CD4-positive, alpha-beta memory T cell (primary cell): ENCODE results near the gene CHST11. TPM values are rescaled to one million over a fixed set of nuclear protein-coding genes. Genes with fewer than 3 reads are reported as not detected.
"Not testable (repeated sequence)": the region's sequence is repeated elsewhere in the genome, so short reads cannot be mapped to it uniquely, and the experiment has no call there.

Source experiments
- CTCF ChIA-PET: fragments of 350-600 bp; sonication (Branson Sonifier 250); formaldehyde crosslinking; loops from one replicate; lab custom pipeline; 2021; ENCODE audit warnings: inconsistent platforms; ENCODE audit not compliant: partially characterized antibody; lab: Charles Lee
- POLR2A ChIA-PET: fragments of 350-600 bp; sonication (Branson Sonifier 250); formaldehyde crosslinking; loops from one replicate; lab custom pipeline; 2021; ENCODE audit not compliant: partially characterized antibody; lab: Charles Lee
- DNase-seq, 5 donors: peaks; one replicate each; pipeline versions ENCODE4 v3.0.0 to v3.0.0-alpha.2; 2020 to 2022; ENCODE audit warnings: mixed read lengths in 1 of 5
- H3K27ac ChIP-seq: one replicate; pipeline ENCODE4 v1.7.0; 2013; ENCODE audit warnings: low read depth, low read length
- H3K27me3 ChIP-seq: 2 replicates; pipeline ENCODE4 v1.7.0; 2013; ENCODE audit warnings: mild to moderate bottlenecking, low read length, moderate library complexity; ENCODE audit not compliant: insufficient read depth
- H3K36me3 ChIP-seq: 2 replicates; pipeline ENCODE4 v1.7.0; 2013; ENCODE audit warnings: mild to moderate bottlenecking, low read length, moderate library complexity; ENCODE audit not compliant: insufficient read depth
- H3K4me1 ChIP-seq: 2 replicates; pipeline ENCODE4 v1.7.0; 2013; ENCODE audit warnings: mild to moderate bottlenecking, low read length, moderate library complexity; ENCODE audit not compliant: insufficient read depth
- H3K4me3 ChIP-seq, 2 donors: one replicate each; pipeline ENCODE4 v1.7.0; 2013; ENCODE audit warnings: low read length in 2 of 2, mild to moderate bottlenecking in 1 of 2
- H3K9me3 ChIP-seq, 2 donors: one replicate each; pipeline ENCODE4 v1.7.0; 2013; ENCODE audit warnings: low read length in 2 of 2, control low read depth in 1 of 2; ENCODE audit not compliant: control insufficient read depth in 1 of 2
- H3K27ac Mint-ChIP-seq, 7 donors: one replicate each; pipeline ENCODE4 v1.8.0; 2020 to 2021; ENCODE audit warnings: mixed read lengths in 7 of 7, mild to moderate bottlenecking in 6 of 7, inconsistent platforms in 3 of 7, moderate library complexity in 3 of 7
- H3K27me3 Mint-ChIP-seq, 2 donors: one replicate each; pipeline ENCODE4 v1.8.0; 2020 to 2021; ENCODE audit warnings: mixed read lengths in 2 of 2
- H3K36me3 Mint-ChIP-seq, 2 donors: one replicate each; pipeline ENCODE4 v1.8.0; 2020 to 2021; ENCODE audit warnings: mixed read lengths in 2 of 2, inconsistent platforms in 1 of 2, mild to moderate bottlenecking in 1 of 2
- H3K4me1 Mint-ChIP-seq, 4 donors: one replicate each; pipeline ENCODE4 v1.8.0; 2020 to 2021; ENCODE audit warnings: mixed read lengths in 4 of 4, mild to moderate bottlenecking in 1 of 4
- H3K4me3 Mint-ChIP-seq, 8 donors: one replicate each; pipeline ENCODE4 v1.8.0; 2020 to 2021; ENCODE audit warnings: mixed read lengths in 8 of 8, mild to moderate bottlenecking in 7 of 8, moderate library complexity in 6 of 8, inconsistent platforms in 3 of 8
- H3K9me3 Mint-ChIP-seq, 8 donors: one replicate each; pipeline ENCODE4 v1.8.0; 2020 to 2021; ENCODE audit warnings: mixed read lengths in 8 of 8, mild to moderate bottlenecking in 5 of 8, inconsistent platforms in 3 of 8, moderate library complexity in 1 of 8
- intact Hi-C: fragments of 100-400 bp; cut with micrococcal nuclease; formaldehyde crosslinking; loops from one replicate; pipeline ENCODE4 v1.15.1; 2023
- polyA plus RNA-seq, 2 donors: library from polyadenylated mRNA; unstranded; fragments of 300-500 nt; fragmentation: Illumina TruSeq; gene quantifications; one replicate each; pipeline ENCODE4 v1.2.3, GENCODE V29; 2021
- total RNA-seq, 2 experiments: library from RNA; stranded (reverse); gene quantifications; one replicate each; pipeline ENCODE4 v1.2.3, GENCODE V29; 2021

The CHST11 gene
- total and polyA plus RNA-seq, 4 experiments from 2014 or later = 55.1 to 64.6 (median 59.8) TPM

DNA sequence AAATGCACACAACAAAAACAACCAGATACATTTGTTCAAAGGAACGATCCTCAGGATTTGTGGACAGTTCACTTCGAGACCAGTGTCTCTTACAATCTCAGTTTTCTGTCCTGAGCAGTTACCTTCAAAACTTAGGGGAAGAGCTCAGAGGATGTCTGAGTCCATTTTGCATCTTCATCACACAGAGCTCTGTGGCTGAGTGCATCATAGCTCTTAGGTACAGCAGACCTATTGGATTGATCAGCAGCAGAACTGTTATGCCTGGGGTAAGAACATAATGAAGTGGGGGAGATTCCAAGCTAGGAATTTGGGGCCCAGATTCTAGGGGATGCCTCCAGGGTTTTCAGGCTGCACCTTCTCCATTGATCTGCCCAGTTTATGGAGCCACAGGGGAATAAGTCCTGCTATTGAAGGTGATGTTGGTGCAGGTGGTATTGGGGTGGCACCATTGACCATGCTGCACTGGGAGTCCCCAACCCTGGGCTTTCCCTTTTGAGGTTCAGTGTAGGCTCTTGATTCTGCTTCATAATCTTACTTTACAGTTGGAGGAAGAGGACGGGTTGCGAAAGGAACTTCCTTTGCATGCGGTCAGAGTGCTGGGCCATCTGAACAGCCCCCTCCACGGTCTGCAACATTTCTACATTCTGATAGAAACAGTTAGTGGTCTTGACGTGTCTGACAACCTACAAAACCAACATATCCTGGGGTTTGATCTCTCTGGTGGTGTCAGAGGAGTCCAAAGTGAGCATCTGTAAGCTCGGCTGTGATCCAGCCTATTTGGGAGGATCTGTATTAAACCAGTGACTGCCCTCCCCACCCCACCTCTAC, 112.8 kb downstream of the CHST11 start:
- H3K4me1 ChIP-seq = peaks cover 49% of the 10 kb centered on the region
- no peaks in the 10 kb centered on the region for H3K27me3 ChIP-seq
- Mint-ChIP-seq H3K27me3 (no peaks in the 10 kb centered on the region), H3K36me3 (peaks cover 23 to 34% of the 10 kb centered on the region in 2 donors), H3K4me1 (peaks cover 50 to 78% (median 62%) of the 10 kb centered on the region in 4 donors), H3K9me3 (peaks cover 0 to 7% (median 2%) of the 10 kb centered on the region in 8 donors), H3K4me3 (peak overlapping the region in 7 of 8 donors; percentile 52 to 81 (median 72)), H3K27ac (peak overlapping the region; percentile 77 to 94 (median 84))
- CTCF ChIA-PET = interaction anchor here (1.2 to 2.8 kb wide), 5 partner anchors 10 to 188 kb away, joined by 3 to 17 read pairs (median 6); partner anchors contain the start of gene CHST11
- H3K27ac ChIP-seq = peak overlapping the region; percentile 52
- H3K36me3 ChIP-seq = no peaks in the 10 kb centered on the region
- POLR2A ChIA-PET = interaction anchor here (0.9 to 4.5 kb wide), 12 partner anchors 9 to 179 kb away, joined by 3 to 58 read pairs (median 4); partner anchors contain the start of gene CHST11
- no peaks in the 10 kb centered on the region for H3K9me3 ChIP-seq
- H3K4me3 ChIP-seq = peak overlapping the region in 1 of 2 donors; percentile 1
- intact Hi-C loops = loop anchor here (2.0 to 5.0 kb wide), 2 partner anchors 33 to 111 kb away; no protein-coding TSS in a partner anchor
- DNase-seq = peak; percentile 54 to 86 (median 60)

DNA sequence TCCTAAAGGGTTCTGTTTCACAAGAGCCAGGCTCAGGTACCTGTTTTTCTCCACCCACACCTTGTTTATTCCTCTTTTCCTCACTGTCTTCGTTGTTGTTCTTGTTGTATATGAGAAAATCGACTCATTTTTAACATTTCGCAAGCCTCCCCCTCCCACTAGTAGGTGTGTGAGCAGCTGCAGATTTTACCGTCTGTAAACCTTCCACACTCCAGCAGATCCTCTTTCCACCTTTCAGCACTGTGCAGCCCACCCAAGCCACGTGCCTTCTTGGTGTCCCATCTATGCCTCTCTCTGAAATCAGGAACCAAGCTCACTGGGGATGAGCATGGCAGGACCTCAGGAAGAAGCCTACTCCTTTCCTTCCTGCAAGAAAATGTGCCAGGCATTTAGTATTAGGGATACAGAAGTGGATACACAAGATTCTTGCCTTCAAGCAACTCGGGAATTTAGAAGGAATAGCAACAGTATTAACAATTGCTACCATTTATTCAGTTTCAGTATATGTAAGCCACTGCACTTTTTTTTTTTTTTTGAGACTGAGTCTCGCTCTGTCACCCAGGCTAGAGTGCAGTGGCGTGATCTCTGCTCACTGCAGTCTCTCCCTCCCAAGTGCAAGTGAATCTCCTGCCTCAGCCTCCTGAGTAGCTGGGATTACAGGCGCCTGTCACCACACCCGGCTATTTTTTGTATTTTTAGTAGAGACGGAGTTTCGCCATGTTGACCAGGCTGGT, 113.6 kb downstream of the CHST11 start:
- ChIA-PET POLR2A (interaction anchor here (0.9 to 4.5 kb wide), 5 partner anchors 15 to 133 kb away, joined by 3 to 58 read pairs (median 5); partner anchors contain the start of gene CHST11), CTCF (interaction anchor here (2.2 to 2.8 kb wide), 2 partner anchors 10 to 113 kb away, joined by 10 to 17 read pairs; partner anchors contain the start of gene CHST11)
- no peak for DNase-seq
- H3K4me3 Mint-ChIP-seq = peak overlapping the region in 7 of 8 donors; percentile 52 to 81 (median 72)
- peaks cover 51 to 80% (median 62%) of the 10 kb centered on the region in 4 donors for H3K4me1 Mint-ChIP-seq
- Histone ChIP-seq H3K4me1 (peaks cover 54% of the 10 kb centered on the region), H3K9me3 (no peaks in the 10 kb centered on the region), H3K27me3 (no peaks in the 10 kb centered on the region), H3K36me3 (no peaks in the 10 kb centered on the region), H3K27ac (peak overlapping the region; percentile 52), H3K4me3 (peak overlapping the region in 1 of 2 donors; percentile 1)
- peaks cover 21 to 30% of the 10 kb centered on the region in 2 donors for H3K36me3 Mint-ChIP-seq
- H3K27ac Mint-ChIP-seq = peak overlapping the region; percentile 77 to 94 (median 84)
- intact Hi-C loops = no loop called here
- no peaks in the 10 kb centered on the region for H3K27me3 Mint-ChIP-seq
- peaks cover 0 to 4% (median 0%) of the 10 kb centered on the region in 8 donors for H3K9me3 Mint-ChIP-seq

DNA sequence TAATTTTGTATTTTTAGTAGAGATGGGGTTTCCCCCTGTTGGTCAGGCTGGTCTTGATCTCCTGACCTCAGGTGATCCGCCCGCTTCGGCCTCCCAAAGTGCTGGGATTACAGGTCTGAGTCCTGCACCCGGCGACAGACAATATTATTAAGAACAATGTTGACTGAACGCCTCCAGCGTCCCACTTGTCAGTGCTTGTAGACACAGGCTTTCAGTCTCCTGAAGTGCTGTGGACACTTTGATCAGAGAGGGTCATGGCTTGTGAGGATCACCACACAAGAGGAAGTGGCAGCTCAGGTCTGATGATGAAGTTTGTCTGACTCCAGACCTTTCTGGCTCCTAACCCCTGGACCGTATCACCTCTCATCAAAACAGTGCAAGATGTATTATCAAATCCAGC, 114.6 kb downstream of the CHST11 start:
- peaks cover 0 to 2% (median 0%) of the 10 kb centered on the region in 8 donors for H3K9me3 Mint-ChIP-seq
- Histone ChIP-seq H3K36me3 (no peaks in the 10 kb centered on the region), H3K27me3 (no peaks in the 10 kb centered on the region), H3K27ac (no peak overlapping the region), H3K4me3 (no peak overlapping the region), H3K9me3 (no peaks in the 10 kb centered on the region), H3K4me1 (peaks cover 56% of the 10 kb centered on the region)
- ChIA-PET POLR2A (interaction anchor here (0.6 to 4.5 kb wide), 2 partner anchors 20 to 113 kb away, joined by 5 to 58 read pairs; partner anchors contain the start of gene CHST11), CTCF (interaction anchor here (1.3 kb wide), 1 partner anchor 9 kb away, joined by 3 read pairs; no protein-coding TSS in a partner anchor)
- intact Hi-C loops = no loop called here
- no peaks in the 10 kb centered on the region for H3K27me3 Mint-ChIP-seq
- H3K36me3 Mint-ChIP-seq = peaks cover 18 to 20% of the 10 kb centered on the region in 2 donors
- no peak for DNase-seq
- no peak overlapping the region for H3K27ac Mint-ChIP-seq
- peaks cover 50 to 80% (median 61%) of the 10 kb centered on the region in 4 donors for H3K4me1 Mint-ChIP-seq
- no peak overlapping the region for H3K4me3 Mint-ChIP-seq

DNA sequence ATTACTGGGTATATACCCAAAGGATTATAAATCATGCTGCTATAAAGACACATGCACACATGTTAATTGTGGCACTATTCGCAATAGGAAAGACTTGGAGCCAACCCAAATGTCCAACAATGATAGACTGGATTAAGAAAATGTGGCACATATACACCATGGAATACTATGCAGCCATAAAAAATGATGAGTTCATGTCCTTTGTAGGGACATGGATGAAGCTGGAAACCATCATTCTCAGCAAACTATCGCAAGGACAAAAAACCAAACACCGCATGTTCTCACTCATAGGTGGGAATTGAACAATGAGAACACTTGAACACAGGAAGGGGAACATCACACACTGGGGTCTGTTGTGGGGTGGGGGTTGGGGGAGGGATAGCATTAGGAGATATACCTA, 117.6 kb downstream of the CHST11 start:
- POLR2A ChIA-PET, H3K4me3 ChIP-seq, H3K27me3 ChIP-seq, intact Hi-C loops, H3K27ac Mint-ChIP-seq, DNase-seq, H3K36me3 ChIP-seq, H3K9me3 ChIP-seq, H3K9me3 Mint-ChIP-seq, CTCF ChIA-PET, H3K4me3 Mint-ChIP-seq, H3K27me3 Mint-ChIP-seq, H3K27ac ChIP-seq: not testable (repeated sequence)
- peaks cover 45 to 80% (median 61%) of the 10 kb centered on the region in 4 donors for H3K4me1 Mint-ChIP-seq
- H3K4me1 ChIP-seq = peaks cover 56% of the 10 kb centered on the region
- peaks cover 13 to 18% of the 10 kb centered on the region in 2 donors for H3K36me3 Mint-ChIP-seq

DNA sequence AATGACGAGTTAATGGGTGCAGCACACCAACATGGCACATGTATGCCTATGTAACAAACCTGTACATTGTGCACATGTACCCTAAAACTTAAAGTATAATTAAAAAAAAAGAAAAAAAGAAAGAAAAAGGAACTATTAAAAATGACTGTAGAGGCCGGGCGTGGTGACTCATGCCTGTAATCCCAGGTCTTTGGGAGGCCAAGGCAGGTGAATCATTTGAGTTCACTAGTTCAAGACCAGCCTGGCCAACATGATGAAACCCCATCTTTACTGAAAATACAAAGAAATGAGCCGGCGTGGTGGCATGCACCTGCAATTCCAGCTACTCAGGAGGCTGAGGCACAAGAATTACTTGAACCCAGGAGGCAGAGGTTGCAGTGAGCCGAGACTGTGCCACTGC, 118.0 kb downstream of the CHST11 start:
- Mint-ChIP-seq H3K36me3 (peaks cover 13 to 18% of the 10 kb centered on the region in 2 donors), H3K4me1 (peaks cover 45 to 80% (median 61%) of the 10 kb centered on the region in 4 donors)
- H3K27me3 ChIP-seq, POLR2A ChIA-PET, DNase-seq, H3K27me3 Mint-ChIP-seq, H3K9me3 Mint-ChIP-seq, CTCF ChIA-PET, H3K27ac Mint-ChIP-seq, H3K4me3 ChIP-seq, intact Hi-C loops, H3K9me3 ChIP-seq, H3K36me3 ChIP-seq, H3K4me3 Mint-ChIP-seq, H3K27ac ChIP-seq: not testable (repeated sequence)
- peaks cover 56% of the 10 kb centered on the region for H3K4me1 ChIP-seq

DNA sequence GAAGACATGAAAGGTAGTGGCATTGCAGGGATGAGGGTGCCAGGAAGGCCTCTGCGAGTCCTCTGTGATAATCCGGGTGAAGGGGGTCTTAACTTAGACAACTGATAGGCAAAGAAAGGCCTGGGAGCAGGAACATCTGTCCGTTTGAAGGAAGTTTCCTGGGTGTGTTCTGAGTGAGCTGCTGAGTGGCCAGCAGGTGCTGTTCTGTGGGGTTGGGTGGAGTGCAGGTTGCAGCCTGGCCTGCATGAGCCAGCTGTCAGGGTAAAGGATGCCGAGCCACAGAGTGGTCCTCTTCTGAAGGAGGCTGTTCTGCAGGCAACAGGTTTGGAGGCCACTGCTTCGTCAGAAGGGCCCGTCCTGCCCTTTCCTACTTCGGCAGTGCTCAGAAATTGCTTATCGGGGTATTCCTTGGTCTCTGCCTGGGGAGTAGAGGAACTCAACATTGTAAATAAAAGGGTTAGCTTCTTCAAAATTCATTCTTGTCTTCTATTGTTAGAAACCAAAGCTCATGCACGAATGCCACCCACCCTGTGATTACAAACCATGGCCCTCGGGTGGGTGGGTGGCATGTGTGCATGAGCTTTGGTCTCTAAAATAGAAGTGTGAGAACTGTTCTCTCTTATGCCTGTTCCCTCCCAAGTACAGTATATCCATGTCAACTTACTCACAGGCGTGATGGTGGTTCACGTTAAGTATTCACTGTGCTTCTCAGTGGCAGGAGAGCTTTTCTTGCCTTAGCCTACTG, 118.9 kb downstream of the CHST11 start:
- H3K36me3 Mint-ChIP-seq = peaks cover 12 to 13% of the 10 kb centered on the region in 2 donors
- CTCF ChIA-PET = interaction anchor here (0.9 kb wide), 1 partner anchor 22 kb away, joined by 5 read pairs; no protein-coding TSS in a partner anchor
- peak overlapping the region in 1 of 8 donors; percentile 2 for H3K4me3 Mint-ChIP-seq
- Histone ChIP-seq H3K4me1 (peaks cover 57% of the 10 kb centered on the region), H3K27ac (no peak overlapping the region), H3K4me3 (no peak overlapping the region), H3K36me3 (no peaks in the 10 kb centered on the region), H3K27me3 (no peaks in the 10 kb centered on the region), H3K9me3 (no peaks in the 10 kb centered on the region)
- H3K27me3 Mint-ChIP-seq = no peaks in the 10 kb centered on the region
- peak overlapping the region; percentile 27 to 81 (median 65) for H3K27ac Mint-ChIP-seq
- H3K9me3 Mint-ChIP-seq = peaks cover 0 to 2% (median 0%) of the 10 kb centered on the region in 8 donors
- intact Hi-C loops = no loop called here
- peak in 1 of 5 donors; percentile 24 for DNase-seq
- POLR2A ChIA-PET = no interaction called here
- peaks cover 45 to 80% (median 62%) of the 10 kb centered on the region in 4 donors for H3K4me1 Mint-ChIP-seq
